SK-N-SH (cell line): Measurements from ENCODE around the gene VANGL2. TPM values are rescaled to one million over a fixed set of nuclear protein-coding genes. Genes with fewer than 3 reads are reported as not detected.

Source experiments
- CTCF ChIA-PET: fragments of 300-600, 350-600 bp; formaldehyde crosslinking; extraction: SDS; loops from one replicate; lab custom pipeline; 2021; lab: Yijun Ruan, JAX
- POLR2A ChIA-PET: fragments of 350-600 bp; sonication (Branson Sonifier 250); formaldehyde crosslinking; extraction: SDS; loops from one replicate; lab custom pipeline; 2020; ENCODE audit warnings: antibody characterized with exemption, inconsistent platforms; lab: Yijun Ruan, JAX
- DNase-seq: peaks from one replicate; pipeline ENCODE4 v3.0.0; 2012
- H2AFZ ChIP-seq: fragments of 200-600 bp; sonication (generic); 2 replicates; pipeline ENCODE4 v1.8.1; 2016; ENCODE audit warnings: antibody characterized with exemption, mild to moderate bottlenecking, low read depth
- H3F3A ChIP-seq: fragments of 200-600 bp; sonication (generic); replicated peaks from 2 replicates; pipeline ENCODE3; 2016; ENCODE audit warnings: antibody characterized with exemption, mild to moderate bottlenecking; ENCODE audit not compliant: insufficient read depth
- H3K27ac ChIP-seq, 2 experiments: fragments of 200-500 bp in 1 of 2; fragments of 200-600 bp in 1 of 2; sonication (Bioruptor generic) in 1 of 2; sonication (generic), shearing (Covaris generic) in 1 of 2; 2 replicates each; pipeline versions ENCODE4 v1.5.1 to v1.6.1; 2014 to 2016; ENCODE audit warnings: low read depth in 2 of 2, inconsistent platforms in 1 of 2, low read length in 1 of 2, mild to moderate bottlenecking in 1 of 2, mixed read lengths in 1 of 2
- H3K27me3 ChIP-seq: fragments of 200-600 bp; sonication (generic), shearing (Covaris generic); 2 replicates; pipeline ENCODE4 v1.6.1; 2016; ENCODE audit warnings: mixed run types; ENCODE audit not compliant: insufficient read depth
- H3K36me3 ChIP-seq, 2 experiments: fragments of 200-500 bp in 1 of 2; fragments of 200-600 bp in 1 of 2; sonication (Bioruptor generic) in 1 of 2; sonication (generic) in 1 of 2; replicated peaks in 1 of 2; 2 replicates each; pipeline versions ENCODE3 to v1.5.1; 2014 to 2016; ENCODE audit warnings: low read length in 1 of 2, mild to moderate bottlenecking in 1 of 2; ENCODE audit not compliant: insufficient read depth in 2 of 2, control insufficient read depth in 1 of 2
- H3K4me1 ChIP-seq, 2 experiments: fragments of 200-500 bp in 1 of 2; fragments of 200-600 bp in 1 of 2; sonication (Bioruptor generic) in 1 of 2; sonication (generic), shearing (Covaris generic) in 1 of 2; 2 replicates each; pipeline versions ENCODE4 v1.5.1 to v1.6.1; 2014 to 2016; ENCODE audit warnings: low read depth in 1 of 2, low read length in 1 of 2, mixed run types in 1 of 2; ENCODE audit not compliant: insufficient read depth in 2 of 2, control insufficient read depth in 1 of 2
- H3K4me2 ChIP-seq: fragments of 200-600 bp; sonication (generic), shearing (Covaris generic); 2 replicates; pipeline ENCODE4 v1.6.1; 2017; ENCODE audit warnings: mixed run types
- H3K4me3 ChIP-seq, 2 experiments: fragments of 200-500 bp in 1 of 2; fragments of 200-600 bp in 1 of 2; sonication (Bioruptor generic) in 1 of 2; sonication (generic), shearing (Covaris generic) in 1 of 2; 2 replicates each; pipeline versions ENCODE4 v1.5.1 to v1.8.1; 2014 to 2016; ENCODE audit warnings: low read depth in 2 of 2, inconsistent platforms in 1 of 2, low read length in 1 of 2, mild to moderate bottlenecking in 1 of 2, mixed read lengths in 1 of 2, moderate library complexity in 1 of 2
- H3K79me2 ChIP-seq: fragments of 200-600 bp; sonication (generic); 2 replicates; pipeline ENCODE4 v1.8.1; 2017; ENCODE audit warnings: mild to moderate bottlenecking; ENCODE audit not compliant: insufficient read depth
- H3K9ac ChIP-seq: fragments of 200-600 bp; sonication (generic); 2 replicates; pipeline ENCODE4 v1.6.1; 2017; ENCODE audit warnings: mixed run types
- H3K9me2 ChIP-seq: fragments of 200-600 bp; sonication (generic); 2 replicates; pipeline ENCODE4 v1.6.1; 2017; ENCODE audit warnings: mixed run types
- H3K9me3 ChIP-seq: fragments of 200-600 bp; sonication (generic); 2 replicates; pipeline ENCODE4 v1.6.1; 2017; ENCODE audit warnings: mixed run types, mild to moderate bottlenecking, moderate library complexity
- H4K20me1 ChIP-seq: fragments of 200-600 bp; sonication (generic); 2 replicates; pipeline ENCODE4 v1.6.1; 2017; ENCODE audit warnings: mild to moderate bottlenecking, mixed run types; ENCODE audit not compliant: insufficient read depth
- CHD2 ChIP-seq: fragments of 150-350 bp; IDR thresholded peaks from 2 replicates; pipeline ENCODE4 v1.6.1; 2018; ENCODE audit warnings: low read length; ENCODE audit not compliant: partially characterized antibody
- CTCF ChIP-seq: fragments of 200-600 bp; sonication (generic); IDR thresholded peaks from 2 replicates; pipeline ENCODE4 v1.6.1; 2017; ENCODE audit warnings: antibody characterized with exemption, mild to moderate bottlenecking, moderate library complexity
- EP300 ChIP-seq, 2 experiments: IDR thresholded peaks; 2 replicates each; pipeline versions ENCODE4 v1.4.0 to v1.6.1; 2012; ENCODE audit warnings: borderline replicate concordance in 1 of 2, low read depth in 1 of 2, low read length in 1 of 2
- EZH2phosphoT487 ChIP-seq: fragments of 200-600 bp; sonication (generic); IDR thresholded peaks from 2 replicates; pipeline ENCODE4 v1.6.1; 2017; ENCODE audit warnings: low read depth, mixed run types, mild to moderate bottlenecking, antibody characterized with exemption, moderate library complexity, borderline replicate concordance
- FOXJ3 ChIP-seq: sonication (generic); formaldehyde crosslinking; IDR thresholded peaks from 2 replicates; pipeline ENCODE4 v1.5.1; 2020; ENCODE audit warnings: mild to moderate bottlenecking, missing genetic modification reagents
- GATA2 ChIP-seq: sonication (generic); formaldehyde crosslinking; IDR thresholded peaks from 2 replicates; pipeline ENCODE4 v1.5.0; 2020; ENCODE audit warnings: mild to moderate bottlenecking, missing genetic modification reagents
- IRF3 ChIP-seq: fragments of 150-350 bp; IDR thresholded peaks from 2 replicates; pipeline ENCODE4 v1.6.1; 2016; ENCODE audit warnings: mild to moderate bottlenecking, low read depth, low read length
- MEF2A ChIP-seq: IDR thresholded peaks from 2 replicates; pipeline ENCODE4 v1.4.0; 2012; ENCODE audit warnings: low read depth, borderline replicate concordance
- MXI1 ChIP-seq: IDR thresholded peaks from 2 replicates; pipeline ENCODE4 v1.6.1; 2012; ENCODE audit warnings: mild to moderate bottlenecking, low read depth, low read length, improper control_type of control experiment
- NRF1 ChIP-seq: IDR thresholded peaks from 2 replicates; pipeline ENCODE4 v1.6.1; 2012; ENCODE audit warnings: low read depth, mild to moderate bottlenecking, low read length
- POLR2AphosphoS5 ChIP-seq: IDR thresholded peaks from 2 replicates; pipeline ENCODE4 v1.6.1; 2012; ENCODE audit warnings: low read depth, low read length
- RAD21 ChIP-seq: IDR thresholded peaks from 2 replicates; pipeline ENCODE4 v1.6.1; 2012; ENCODE audit warnings: mild to moderate bottlenecking, low read length
- REST ChIP-seq: IDR thresholded peaks from 2 replicates; pipeline ENCODE4 v1.6.1; 2012; ENCODE audit warnings: mild to moderate bottlenecking, low read depth, low read length, moderate library complexity
- TAF1 ChIP-seq: IDR thresholded peaks from 2 replicates; pipeline ENCODE4 v1.6.1; 2012; ENCODE audit warnings: low read depth, mild to moderate bottlenecking, low read length, moderate library complexity, borderline replicate concordance
- USF1 ChIP-seq: IDR thresholded peaks from 2 replicates; pipeline ENCODE4 v1.4.0; 2012; ENCODE audit warnings: low read depth, borderline replicate concordance
- YY1 ChIP-seq: IDR thresholded peaks from 2 replicates; pipeline ENCODE4 v1.4.0; 2012; ENCODE audit warnings: low read depth, mild to moderate bottlenecking
- WGBS: methylation state at CpG from one replicate; pipeline ENCODE4 v1.1.6; 2017; ENCODE audit warnings: low lambda C conversion rate; 5-methylcytosine and 5-hydroxymethylcytosine counted together
- polyA plus RNA-seq, 3 experiments: library from polyadenylated mRNA; depleted of rRNA; stranded (reverse); fragments of >200 nt; gene quantifications; 2 replicates each; pipeline ENCODE4 v1.2.3, GENCODE V29; 2012
- TF ChIP-seq, protein P1 (sequence below): IDR thresholded peaks from 2 replicates; pipeline ENCODE4 v1.4.0; 2012; ENCODE audit warnings: low read depth

The VANGL2 gene
- polyA plus RNA-seq, 1 of the 3 experiments (the other 2 are of a cell fraction): 13.4 TPM

DNA sequence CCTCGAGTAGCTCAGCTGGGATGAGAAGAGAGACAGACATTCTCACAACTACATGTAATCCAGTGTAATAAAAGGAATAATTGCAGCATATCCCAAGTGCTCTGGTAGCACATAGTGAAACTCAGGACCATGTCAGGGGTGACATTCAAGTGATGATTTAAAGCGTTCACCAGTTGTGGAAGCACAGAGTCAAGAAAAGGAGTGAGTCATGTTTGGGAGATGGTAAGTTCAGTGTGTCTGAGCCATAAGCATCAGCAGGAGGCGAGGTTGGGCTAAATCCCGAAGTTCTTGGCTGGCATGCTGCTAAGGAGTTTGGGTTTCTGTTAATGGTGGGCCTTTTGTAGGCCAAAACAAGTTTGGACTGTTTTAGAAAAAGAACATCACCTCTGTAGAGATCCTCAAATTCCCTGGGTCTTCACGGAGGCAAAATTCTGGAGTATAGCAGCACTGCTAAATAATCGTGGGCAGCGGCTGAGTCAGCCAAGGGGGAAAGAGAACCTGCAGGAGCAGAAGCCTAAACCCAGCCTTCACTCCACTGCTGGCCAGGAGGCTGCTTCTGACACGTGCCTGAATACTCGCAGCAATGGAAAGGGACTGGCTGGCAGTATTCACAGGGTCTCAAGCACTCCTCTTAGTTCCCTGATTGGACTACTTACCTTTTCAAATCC, 40.7 kb upstream of the VANGL2 start:
- ChIA-PET POLR2A (no interaction called here), CTCF (interaction anchor here (9.0 kb wide), 1 partner anchor 16 kb away, joined by 85 read pairs; no protein-coding TSS in a partner anchor)
- H3K79me2 ChIP-seq: no peaks in the 10 kb centered on the region
- no peaks in the 10 kb centered on the region for H4K20me1 ChIP-seq
- no peaks in the 10 kb centered on the region for H3K9me3 ChIP-seq
- no peak for DNase-seq
- H3K27ac ChIP-seq: no peak overlapping the region
- H3K36me3 ChIP-seq: peaks cover 14 to 51% of the 10 kb centered on the region in 2 experiments
- no peak overlapping the region for H3K4me3 ChIP-seq
- H3K27me3 ChIP-seq: no peaks in the 10 kb centered on the region
- WGBS: 86% methylated on average over 9 of the region's 9 CpGs
- no peaks in the 10 kb centered on the region for H3K9me2 ChIP-seq
- H3K9ac ChIP-seq: no peak overlapping the region
- H3K4me1 ChIP-seq: no peaks in the 10 kb centered on the region
- peaks cover 5% of the 10 kb centered on the region for H3F3A ChIP-seq
- TF ChIP-seq USF1 (no peak), CHD2 (no peak), POLR2AphosphoS5 (no peak), GATA2 (CRISPR knock-in tag) (no peak), RAD21 (no peak), MXI1 (no peak), IRF3 (no peak), EZH2phosphoT487 (no peak), EP300 (IDR thresholded peaks at IDR 0.05; ENCODE audit: borderline replicate concordance in 1 of 2, low read depth in 1 of 2, low read length in 1 of 2) (no peak), FOXJ3 (CRISPR knock-in tag) (no peak), TAF1 (no peak), NRF1 (no peak), MEF2A (no peak), YY1 (no peak), REST (no peak), CTCF (no peak)
- TF ChIP-seq, protein P1, sequence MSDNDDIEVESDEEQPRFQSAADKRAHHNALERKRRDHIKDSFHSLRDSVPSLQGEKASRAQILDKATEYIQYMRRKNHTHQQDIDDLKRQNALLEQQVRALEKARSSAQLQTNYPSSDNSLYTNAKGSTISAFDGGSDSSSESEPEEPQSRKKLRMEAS: no peak
- no peak overlapping the region for H2AFZ ChIP-seq
- H3K4me2 ChIP-seq: no peak overlapping the region
